GM06990 (cell line): Measurements from ENCODE around the gene JARID2.
A peak's percentile ranks its signal among the peaks of the same experiment; 100 is the strongest.

ENCODE experiments used
- DNase-seq: peaks from one replicate; pipeline ENCODE4 v3.0.0-alpha.2; 2011; ENCODE audit not compliant: insufficient read length; ENCODE audit errors: extremely low read depth
- H3K27me3 ChIP-seq: replicated peaks from 2 replicates; pipeline ENCODE4 v1.6.0; 2011; ENCODE audit warnings: low read length; ENCODE audit not compliant: control insufficient read depth, insufficient read depth
- H3K36me3 ChIP-seq: 2 replicates; pipeline ENCODE4 v1.5.1; 2011; ENCODE audit warnings: low read length; ENCODE audit not compliant: control insufficient read depth, insufficient read depth
- H3K4me3 ChIP-seq: replicated peaks from 2 replicates; pipeline ENCODE4 v1.5.1; 2011; ENCODE audit warnings: low read depth, mild to moderate bottlenecking, control low read depth, low read length
- CTCF ChIP-seq: IDR thresholded peaks from 2 replicates; pipeline ENCODE4 v1.5.1; 2011; ENCODE audit warnings: low read length, control low read depth, mild to moderate bottlenecking, inconsistent platforms; ENCODE audit not compliant: insufficient read depth, poor library complexity, severe bottlenecking

The JARID2 gene

GRCh38 chr6:15487262-15487661 is 241.4 kb downstream of the JARID2 start:
- TF ChIP-seq CTCF, result no peak
- peaks cover 8% of the 10 kb centered on the region for H3K36me3 ChIP-seq
- no peak overlapping the region for H3K4me3 ChIP-seq
- H3K27me3 ChIP-seq, result no peaks in the 10 kb centered on the region
- DNase-seq, result no peak

- no peak overlapping the region for H3K4me3 ChIP-seq
- no peaks in the 10 kb centered on the region for H3K27me3 ChIP-seq
- H3K36me3 ChIP-seq, result peaks cover 8% of the 10 kb centered on the region
- no peak for TF ChIP-seq CTCF
- DNase-seq, result no peak
These were observed 243.5 kb downstream of the JARID2 start for GRCh38 chr6:15489261-15489962.

- Histone ChIP-seq H3K4me3 (no peak overlapping the region), H3K27me3 (no peaks in the 10 kb centered on the region), H3K36me3 (peaks cover 8% of the 10 kb centered on the region)
- no peak for DNase-seq
- TF ChIP-seq CTCF, result no peak
These were observed 244.6 kb downstream of the JARID2 start for GRCh38 chr6:15490242-15491100.

GRCh38 chr6:15491255-15491985 is 245.6 kb downstream of the JARID2 start:
- Histone ChIP-seq H3K27me3 (no peaks in the 10 kb centered on the region), H3K36me3 (peaks cover 9% of the 10 kb centered on the region), H3K4me3 (no peak overlapping the region)
- TF ChIP-seq CTCF, result peak; percentile 96
- DNase-seq, result no peak

- Histone ChIP-seq H3K36me3 (peaks cover 12% of the 10 kb centered on the region), H3K4me3 (no peak overlapping the region), H3K27me3 (no peaks in the 10 kb centered on the region)
- no peak for TF ChIP-seq CTCF
- DNase-seq, result no peak
These were observed 246.1 kb downstream of the JARID2 start for GRCh38 chr6:15491986-15492269.
